HUDEP-2 (cell line): ENCODE results near the gene LLGL1.
A peak's percentile ranks its signal among the peaks of the same experiment; 100 is the strongest.
"Not testable (repeated sequence)": the region's sequence is repeated elsewhere in the genome, so short reads cannot be mapped to it uniquely, and the experiment has no call there.

ENCODE experiments used
- DNase-seq, 76 experiments: peaks; one replicate each; lab custom pipeline; 2025; ENCODE audit not compliant: unreplicated experiment in 76 of 76; lab: John Stamatoyannopoulos, UW

Gene LLGL1

DNA sequence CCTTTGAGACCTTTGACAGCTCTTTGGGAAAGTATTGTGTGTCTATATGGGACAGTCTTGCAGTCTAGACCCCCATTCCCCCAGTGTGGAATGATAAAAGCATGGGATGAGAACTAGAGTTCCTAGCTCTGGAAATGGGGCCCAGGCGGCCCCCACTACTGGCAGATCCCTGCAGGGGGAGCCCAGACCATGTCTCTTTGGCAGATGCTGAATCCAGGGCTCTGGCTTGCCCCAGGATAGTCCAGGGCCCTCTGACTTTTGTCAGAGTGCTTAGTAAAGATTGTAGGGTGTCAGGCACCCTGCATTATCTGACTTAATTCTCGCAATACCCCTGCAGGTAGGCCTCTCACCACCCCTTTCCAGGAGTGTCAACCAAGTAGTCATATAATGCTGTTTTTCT lies 33.5 kb upstream of the LLGL1 start:
- DNase-seq: peak in 2 of 76 experiments; percentile 7 to 11

DNA sequence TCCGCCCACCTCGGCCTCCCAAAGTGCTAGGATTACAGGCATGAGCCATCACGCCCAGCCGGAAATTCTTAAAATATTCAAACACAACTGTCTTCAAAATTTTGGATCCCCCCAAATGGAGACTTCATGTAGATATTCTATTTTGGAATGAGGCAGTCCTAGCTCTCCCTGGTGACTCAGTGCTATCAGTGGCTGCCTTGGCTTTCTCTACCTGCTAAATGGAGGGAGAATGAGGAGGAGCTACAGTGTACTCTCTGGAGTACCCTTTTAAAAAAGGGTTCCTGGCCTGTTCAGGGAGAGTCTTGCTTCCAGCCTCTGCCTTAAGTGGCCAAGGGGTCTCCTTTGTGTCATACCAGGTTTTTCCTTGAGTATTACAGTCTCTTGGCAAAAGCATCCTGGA lies 31.0 kb upstream of the LLGL1 start:
- DNase-seq: no peak

GRCh38 chr17:18194804-18195203 lies 30.6 kb upstream of the LLGL1 start:
- DNase-seq: no peak

GRCh38 chr17:18195246-18195645 lies 30.2 kb upstream of the LLGL1 start:
- DNase-seq: no peak

DNA sequence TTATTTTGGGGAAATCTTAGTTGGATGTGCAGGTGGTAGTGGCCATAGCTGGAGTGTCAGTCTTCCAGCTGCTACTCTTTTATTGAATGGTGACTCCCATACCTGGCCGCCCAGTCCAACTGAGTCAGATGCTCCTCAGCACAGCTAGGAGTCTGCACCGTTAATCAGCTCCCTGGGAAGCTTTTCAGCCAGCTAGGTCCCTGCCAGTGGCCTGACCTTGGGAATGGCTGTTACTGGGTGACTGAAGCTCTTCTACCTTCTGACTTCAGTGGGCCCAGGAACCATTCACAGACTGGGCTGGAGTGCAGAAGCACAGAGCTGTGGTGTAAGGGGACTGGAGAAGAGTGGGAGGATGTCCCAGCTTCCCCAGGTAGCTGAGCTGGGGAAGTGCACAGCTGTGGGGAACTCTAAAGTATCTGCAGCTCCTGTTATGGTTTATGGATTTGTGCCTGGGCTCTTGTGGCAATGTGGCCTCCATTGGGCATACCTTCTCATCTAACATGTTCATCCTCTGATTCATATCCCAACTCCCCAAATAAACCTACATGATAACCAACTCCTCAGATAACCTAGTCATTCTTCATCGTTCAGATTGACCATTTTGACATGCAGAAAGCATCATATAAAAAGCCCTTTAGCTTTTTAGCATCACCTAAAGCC lies 27.8 kb upstream of the LLGL1 start:
- no peak for DNase-seq

GRCh38 chr17:18198530-18198929 lies 26.9 kb upstream of the LLGL1 start:
- no peak for DNase-seq

DNA sequence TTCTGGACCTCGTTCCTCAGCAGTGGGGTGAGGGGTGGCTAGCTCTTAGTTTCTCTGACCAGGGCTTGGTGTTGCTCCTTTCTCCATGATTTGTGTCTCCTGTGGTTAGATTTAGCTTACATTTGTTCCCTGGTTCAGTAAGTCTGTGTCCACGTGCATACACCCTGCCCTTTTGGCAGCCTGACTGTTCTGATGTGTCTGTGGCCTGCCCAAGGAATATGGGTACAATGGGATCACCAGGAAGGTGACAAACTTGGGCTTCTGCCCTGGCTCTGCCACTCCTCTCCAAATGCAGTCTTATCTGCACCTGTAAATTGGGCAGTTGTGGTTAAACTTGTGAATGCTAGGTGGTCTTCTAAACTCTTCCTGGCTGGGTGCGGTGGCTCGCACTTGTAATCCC lies 24.3 kb upstream of the LLGL1 start:
- no peak for DNase-seq

- no peak for DNase-seq
Observed at GRCh38 chr17:18203308-18203707, 22.1 kb upstream of the LLGL1 start.

GRCh38 chr17:18205861-18206260 lies 19.6 kb upstream of the LLGL1 start:
- DNase-seq: no peak

- DNase-seq: no peak
Observed at GRCh38 chr17:18206962-18207361, 18.5 kb upstream of the LLGL1 start.

GRCh38 chr17:18208092-18208491 lies 17.3 kb upstream of the LLGL1 start:
- DNase-seq: no peak

DNA sequence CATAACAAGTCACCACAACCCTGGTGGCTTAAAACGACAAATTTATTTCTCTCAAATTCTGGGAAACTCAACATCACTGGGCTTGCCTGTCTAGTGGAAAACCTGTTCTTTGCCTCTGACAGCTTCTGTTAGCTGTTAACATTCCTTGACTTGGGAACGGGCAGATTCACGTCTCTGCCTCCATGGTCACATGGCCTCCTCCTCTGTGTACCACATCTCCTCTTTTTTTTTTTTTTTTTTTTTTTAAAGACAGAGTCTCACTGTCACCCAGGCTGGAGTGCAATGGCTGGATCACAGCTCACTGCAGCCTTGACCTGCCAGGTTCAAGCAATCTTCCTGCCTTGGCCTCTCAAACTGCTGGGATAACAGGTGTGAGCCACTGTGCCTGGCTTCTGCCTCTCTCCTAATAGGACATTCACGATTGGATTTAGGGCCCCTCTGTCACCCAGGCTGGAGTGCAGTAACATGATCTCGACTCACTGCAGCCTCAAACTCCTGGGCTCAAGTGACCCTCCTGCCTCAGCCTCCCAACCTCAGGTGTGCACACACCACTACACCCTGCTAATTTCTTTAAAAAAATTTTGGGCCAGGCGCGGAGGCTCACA lies 11.7 kb upstream of the LLGL1 start:
- no peak for DNase-seq

GRCh38 chr17:18216906-18217305 lies 8.5 kb upstream of the LLGL1 start:
- not testable (repeated sequence) for DNase-seq

DNA sequence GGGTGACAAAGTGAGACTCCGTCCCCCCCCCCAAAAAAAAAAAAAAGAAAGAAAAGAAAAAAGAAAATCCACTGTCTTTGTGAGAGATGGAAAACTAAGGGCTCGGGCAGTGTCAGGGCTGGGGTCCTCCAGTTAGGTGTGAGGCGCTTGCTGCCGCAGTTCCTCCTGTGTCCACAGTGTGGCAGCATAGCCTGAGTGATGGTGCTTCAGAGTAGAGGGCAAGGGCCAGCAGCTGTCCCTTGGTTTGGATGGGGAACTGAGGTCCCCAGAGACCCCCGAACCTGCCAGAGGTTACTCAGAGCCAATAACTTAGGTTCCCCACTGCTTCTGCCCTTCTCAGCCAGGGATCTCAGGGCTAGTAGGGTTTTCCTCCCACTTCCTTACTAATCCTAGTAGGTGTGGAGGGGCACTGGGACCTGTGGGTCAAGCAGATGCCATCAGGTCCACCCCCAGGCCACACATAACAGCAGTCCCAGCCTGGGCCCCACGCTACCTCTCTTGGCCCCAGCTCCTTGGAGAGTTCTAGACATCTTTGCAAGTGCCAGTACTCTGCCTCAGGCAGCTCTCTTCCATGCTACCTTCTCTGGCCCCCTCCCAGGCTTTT lies 7.9 kb upstream of the LLGL1 start:
- peak in 64 of 76 experiments; percentile 4 to 79 (median 37) for DNase-seq

- DNase-seq: no peak
Observed at GRCh38 chr17:18218756-18219415, 6.5 kb upstream of the LLGL1 start.

DNA sequence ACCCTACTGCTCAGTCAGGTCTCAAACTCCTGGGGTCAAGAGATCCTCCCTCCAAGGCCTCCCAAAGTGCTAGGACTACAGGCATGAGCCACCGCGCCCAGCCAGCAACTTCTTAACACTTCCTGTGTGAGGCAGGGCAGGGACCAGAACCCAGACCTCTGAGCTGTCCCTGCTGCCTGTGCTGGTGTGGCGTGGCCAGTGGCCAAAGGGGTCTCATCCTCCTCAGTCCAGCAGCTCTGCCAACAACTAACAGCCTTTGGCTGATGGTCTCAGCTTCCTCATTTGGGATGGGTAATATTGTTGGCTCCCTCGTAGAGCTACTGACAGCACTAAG lies 1.4 kb upstream of the LLGL1 start:
- peak in 1 of 76 experiments; percentile 1 for DNase-seq

DNA sequence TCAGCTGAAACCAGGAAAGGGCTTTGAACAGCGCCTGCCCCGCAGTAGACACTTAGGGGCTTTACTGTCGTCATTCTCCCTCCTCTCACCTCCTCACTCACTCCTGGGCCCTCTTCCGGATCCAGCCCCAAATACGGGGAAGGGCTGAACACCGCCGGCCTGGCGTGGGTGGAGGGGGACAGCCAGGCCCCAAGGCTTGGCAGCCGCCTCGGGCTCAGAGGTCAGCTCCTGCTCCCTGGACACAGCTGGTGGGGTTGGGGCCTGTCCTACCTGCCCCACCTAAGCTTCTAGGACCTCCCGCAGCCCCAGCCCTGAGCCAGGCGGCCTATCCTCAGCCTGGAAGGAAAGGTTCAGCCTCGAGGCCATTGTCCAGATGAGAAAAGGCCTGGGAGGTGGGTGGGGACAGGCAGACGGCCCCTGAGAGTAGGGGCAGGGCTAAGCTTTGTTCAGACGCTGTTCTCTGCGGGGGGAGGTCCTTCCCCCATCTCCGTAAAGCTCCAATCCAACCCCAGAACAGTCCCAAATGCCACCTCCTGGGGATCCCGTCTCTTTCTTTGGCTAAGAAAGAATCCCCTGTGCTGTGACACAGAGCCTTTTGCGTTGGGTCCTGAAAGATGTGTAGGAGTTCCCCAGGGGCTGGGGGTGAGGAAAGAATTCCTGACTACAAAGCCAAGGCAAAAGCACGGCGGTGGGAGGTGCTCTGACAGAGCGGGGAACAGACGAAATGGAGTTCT lies 881 bp upstream of the LLGL1 start:
- DNase-seq: no peak

DNA sequence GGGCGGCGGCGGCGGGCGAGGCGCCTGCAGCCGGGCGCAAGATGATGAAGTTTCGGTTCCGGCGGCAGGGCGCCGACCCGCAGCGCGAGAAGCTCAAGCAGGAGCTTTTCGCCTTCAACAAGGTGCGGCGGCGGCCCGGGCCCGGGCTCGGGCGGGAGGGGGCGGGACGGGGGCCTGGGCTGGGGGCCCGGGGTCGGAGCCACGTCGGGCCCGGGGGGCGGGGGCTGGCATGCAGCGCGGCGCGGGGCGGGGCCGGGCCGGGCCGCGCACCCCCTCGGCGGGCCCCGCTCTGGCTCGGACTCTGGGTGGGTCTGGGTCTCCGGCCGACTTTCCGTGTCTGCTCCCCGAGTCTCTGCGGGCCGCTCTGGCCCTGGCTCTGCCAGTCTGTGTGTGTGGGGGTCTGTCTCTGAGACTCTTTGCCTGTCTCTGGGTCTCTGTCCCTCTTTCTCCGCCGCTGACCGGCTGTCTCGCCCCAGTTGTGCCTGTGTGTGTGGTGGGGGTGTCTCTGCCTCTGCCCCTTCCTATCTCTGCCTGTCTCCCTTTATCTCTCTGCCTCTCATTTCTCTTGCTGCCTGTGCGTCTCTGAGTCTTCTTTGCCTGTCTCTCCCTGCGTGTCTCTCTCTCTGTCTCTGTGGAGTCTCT lies 328 bp downstream of the LLGL1 start:
- peak in 10 of 76 experiments; percentile 8 to 35 (median 20) for DNase-seq

DNA sequence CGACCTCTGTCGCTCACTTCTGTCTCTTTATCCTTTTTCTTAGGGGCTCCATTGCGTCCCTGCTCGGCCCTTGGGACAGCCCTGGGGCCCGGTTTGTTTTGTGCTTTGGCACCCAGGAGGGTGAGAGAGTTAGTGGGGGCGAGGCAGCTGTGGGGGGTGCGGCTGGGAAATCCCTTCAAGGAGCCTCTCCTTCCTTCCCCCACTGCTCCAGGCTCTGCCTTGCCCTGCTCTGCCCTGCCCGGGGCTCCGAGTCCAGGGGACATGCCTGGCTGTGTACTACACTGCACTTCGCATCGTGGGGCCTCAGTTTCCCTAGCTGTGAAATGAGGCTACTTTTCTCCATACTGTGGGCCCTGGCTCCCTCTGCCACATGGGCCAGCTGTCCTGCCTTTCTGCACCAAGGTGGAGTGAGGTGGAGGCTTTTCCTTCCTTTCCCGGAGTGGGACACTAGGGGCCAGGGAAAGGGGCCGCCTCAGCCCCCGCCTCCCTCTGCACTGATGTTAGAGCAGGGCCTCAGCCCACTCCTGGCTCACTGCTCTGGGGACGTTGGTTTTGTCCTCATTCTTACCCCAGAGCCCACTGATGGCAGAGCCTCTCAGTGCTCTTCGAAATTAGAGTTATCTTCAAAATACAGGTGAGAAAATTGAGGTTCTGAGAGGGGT lies 980 bp downstream of the LLGL1 start:
- no peak for DNase-seq

- DNase-seq: no peak
Observed at GRCh38 chr17:18227635-18228034, 2.2 kb downstream of the LLGL1 start.
